ENCODE results near the gene TBC1D19. TPM values are rescaled to one million over a fixed set of nuclear protein-coding genes. Genes with fewer than 3 reads are reported as not detected.
"Not testable (repeated sequence)": the region's sequence is repeated elsewhere in the genome, so short reads cannot be mapped to it uniquely, and the experiment has no call there.

Gene TBC1D19, protein sequence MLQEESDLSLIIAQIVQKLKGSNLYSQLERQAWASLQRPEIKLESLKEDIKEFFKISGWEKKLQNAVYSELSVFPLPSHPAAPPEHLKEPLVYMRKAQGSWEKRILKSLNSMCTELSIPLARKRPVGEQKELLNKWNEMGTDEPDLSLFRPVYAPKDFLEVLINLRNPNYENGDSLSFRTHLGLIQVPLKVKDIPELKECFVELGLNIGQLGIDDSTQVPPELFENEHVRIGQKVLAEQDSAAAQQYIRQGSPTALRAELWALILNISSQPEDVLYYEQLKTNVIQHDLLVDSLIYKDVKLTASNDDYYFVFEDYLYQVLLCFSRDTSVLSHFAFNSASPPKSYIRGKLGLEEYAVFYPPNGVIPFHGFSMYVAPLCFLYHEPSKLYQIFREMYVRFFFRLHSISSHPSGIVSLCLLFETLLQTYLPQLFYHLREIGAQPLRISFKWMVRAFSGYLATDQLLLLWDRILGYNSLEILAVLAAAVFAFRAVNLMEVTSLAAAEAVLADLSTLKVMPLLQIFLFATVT
- 10 to 100 TPM; 16.8 to 22.0 (median 20.5) TPM for polyA plus RNA-seq (ENCODE audit: insufficient read length in 4 of 4)

DNA sequence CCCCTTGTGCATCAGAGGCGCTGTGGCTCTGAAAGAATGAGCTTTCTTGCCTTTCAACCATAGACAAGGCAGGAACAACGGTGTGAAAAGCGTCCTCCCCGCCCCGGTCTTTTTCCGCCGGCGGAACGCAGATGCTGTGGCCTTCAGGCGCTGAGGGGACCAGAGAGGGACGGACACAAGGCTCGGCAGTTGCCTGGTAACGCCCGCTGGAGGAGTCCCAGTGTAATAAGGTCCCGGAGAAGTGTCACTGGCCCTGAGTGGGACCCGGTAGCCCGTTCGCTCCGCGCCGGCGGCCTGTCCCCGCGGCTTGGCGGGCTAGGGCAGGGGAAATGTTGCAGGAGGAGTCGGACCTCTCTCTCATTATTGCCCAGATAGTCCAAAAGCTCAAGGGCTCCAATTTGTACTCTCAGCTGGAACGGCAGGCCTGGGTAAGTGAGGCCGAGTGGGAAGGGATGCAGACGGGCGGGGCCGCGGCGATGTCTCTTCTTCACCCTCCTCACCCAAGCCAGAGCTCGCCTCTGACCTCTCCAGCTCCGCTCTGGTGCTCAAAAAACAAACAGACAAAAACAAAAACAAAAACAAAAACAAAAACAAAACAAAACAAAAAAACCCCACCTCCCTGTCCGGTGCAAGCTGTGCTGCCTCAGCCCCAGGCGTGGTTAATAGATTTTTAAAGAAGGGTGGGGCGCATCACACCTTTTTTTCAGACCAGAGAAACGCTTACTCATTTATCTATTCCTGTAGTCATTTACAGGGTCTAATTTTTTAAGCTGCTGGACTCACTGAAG lies at the start of gene TBC1D19:
Gene TBC1D19, plus strand, starts transcription at position 220 of the 788 bp plus-strand sequence. Its CDS starts 110 bp downstream, at position 330.
- peak; percentile 77 to 85 (median 82) for DNase-seq (ENCODE audit: low read depth in 4 of 4, low spot score in 2 of 4)

DNA sequence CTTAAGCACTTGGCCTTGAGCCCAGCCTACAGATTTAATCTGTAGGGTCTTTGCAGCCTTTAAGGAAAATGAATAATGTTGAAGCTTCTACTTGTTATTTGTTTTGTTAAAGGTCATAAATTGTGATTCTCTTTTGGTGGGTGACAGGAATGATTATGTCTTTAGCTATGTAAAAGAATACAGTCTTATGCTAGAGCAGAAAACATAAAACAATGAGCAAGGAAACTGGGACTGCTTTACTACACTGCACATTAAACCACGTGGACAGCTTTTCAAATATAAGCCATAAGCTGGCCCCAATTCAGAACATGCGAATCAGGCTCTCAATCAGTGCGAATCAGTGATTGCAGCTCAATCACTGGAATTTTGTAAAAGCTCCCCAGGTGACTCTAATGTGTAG lies 40.9 kb upstream of the TBC1D19 start:
- peak in 1 of 4 donors; percentile 15 for DNase-seq (ENCODE audit: low read depth in 4 of 4, low spot score in 2 of 4)

DNA sequence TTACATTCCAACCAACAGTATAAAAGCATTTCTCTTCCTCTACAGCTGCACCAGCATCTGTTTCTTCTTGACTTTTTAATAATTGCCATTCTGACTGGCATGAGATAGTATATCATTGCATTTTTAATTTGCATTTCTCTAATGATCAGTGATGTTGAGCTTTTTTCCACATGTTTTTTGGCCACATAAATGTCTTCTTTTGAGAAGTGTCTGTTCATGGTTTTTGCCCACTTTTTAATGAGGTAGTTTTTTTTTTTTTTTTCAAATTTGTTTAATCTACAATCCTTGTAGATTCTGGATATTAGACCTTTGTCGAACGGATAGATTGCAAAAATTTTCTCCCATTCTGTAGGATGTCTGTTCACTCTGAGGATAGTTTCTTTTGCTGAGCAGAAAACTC lies 39.5 kb upstream of the TBC1D19 start:
- no peak for DNase-seq (ENCODE audit: low read depth in 4 of 4, low spot score in 2 of 4)

DNA sequence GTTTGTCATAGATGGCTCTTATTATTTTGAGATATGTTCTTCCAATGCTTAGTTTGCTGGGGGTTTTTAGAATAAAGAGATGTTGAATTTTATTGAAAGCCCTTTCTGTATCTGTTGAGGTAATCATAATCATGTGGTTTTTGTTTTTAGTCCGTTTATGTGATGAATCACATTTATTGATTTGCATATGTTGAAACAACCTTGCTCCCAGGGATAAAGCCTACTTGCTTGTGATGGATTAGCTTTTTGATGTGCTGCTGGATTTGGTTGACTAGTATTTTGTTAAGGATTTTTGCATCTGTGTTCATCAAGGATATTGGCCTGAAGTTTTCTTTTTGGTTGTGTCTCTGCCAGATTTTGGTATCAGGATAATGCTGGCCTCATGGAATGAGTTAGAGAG lies 35.5 kb upstream of the TBC1D19 start:
- not testable (repeated sequence) for DNase-seq (ENCODE audit: low read depth in 4 of 4, low spot score in 2 of 4)

DNA sequence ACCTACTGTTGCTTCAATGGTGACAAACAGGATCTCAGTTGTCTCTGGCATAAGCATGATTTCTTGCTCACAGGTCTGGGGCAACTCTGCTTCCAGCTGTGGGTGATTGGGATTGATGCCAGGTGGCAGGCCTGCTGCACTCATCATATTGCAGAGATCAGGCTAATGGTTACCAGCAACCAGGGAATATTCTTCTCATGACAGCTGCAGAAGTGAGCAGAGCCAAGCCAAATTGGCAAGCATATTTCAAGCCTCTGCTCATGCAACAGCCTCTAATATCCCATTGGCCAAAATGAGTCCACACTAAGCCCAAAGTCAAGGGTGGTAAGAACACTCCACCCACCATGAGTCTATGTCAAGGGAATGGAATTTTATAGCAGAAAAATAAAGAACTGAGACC lies 26.7 kb upstream of the TBC1D19 start:
- no peak for DNase-seq (ENCODE audit: low read depth in 4 of 4, low spot score in 2 of 4)

DNA sequence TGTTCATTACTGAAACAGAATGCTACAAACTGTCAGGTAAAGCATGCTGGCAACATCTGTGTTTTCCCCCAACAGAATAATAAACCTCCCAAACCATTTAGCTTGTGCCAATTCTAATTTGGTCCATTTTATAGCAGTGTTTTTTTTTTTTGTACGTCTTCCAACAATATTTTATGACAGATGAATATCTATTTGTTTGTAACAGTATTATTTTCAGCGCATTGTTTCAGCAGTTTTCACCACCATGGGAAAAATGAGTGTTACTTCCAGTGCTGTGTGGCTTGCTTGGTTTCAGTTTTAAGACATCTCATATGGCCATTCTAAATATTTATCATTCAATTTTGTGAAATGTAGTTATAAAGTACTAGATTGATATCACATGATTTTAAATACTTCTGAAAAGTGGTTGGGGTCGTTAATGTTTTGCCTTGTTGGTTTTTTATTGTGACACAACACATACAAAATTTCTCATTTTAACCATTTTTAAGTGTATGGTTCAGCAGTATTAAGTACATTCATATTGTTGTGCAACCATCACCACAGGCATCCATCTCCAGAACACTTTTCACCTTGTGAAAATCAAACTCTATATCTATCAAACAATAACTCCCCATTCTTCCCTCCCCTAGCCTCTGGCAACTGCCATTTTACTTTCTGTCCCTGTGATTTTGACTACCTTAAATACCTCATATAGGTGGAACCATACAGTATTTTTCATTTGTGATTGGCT lies 25.6 kb upstream of the TBC1D19 start:
- no peak for DNase-seq (ENCODE audit: low read depth in 4 of 4, low spot score in 2 of 4)

DNA sequence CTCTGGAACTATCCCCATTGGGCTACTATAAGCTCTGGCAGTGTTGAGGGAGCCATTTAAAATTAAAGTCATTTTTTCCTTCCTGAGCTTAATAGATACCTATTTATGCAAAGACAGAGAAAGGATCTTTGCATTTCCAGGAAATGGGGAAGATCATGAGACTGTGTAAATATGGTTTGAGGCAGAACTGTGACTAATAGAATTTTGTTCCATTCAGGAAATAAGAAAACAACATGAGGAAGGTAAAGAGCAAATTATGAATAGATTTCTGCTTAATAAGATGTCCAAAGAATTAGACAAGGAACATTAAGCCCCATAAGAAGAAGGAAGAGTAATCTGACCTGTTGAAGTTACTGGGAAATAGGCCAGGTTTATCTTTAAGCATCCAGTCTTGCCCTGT lies 17.8 kb upstream of the TBC1D19 start:
- DNase-seq (ENCODE audit: low read depth in 4 of 4, low spot score in 2 of 4) = no peak

DNA sequence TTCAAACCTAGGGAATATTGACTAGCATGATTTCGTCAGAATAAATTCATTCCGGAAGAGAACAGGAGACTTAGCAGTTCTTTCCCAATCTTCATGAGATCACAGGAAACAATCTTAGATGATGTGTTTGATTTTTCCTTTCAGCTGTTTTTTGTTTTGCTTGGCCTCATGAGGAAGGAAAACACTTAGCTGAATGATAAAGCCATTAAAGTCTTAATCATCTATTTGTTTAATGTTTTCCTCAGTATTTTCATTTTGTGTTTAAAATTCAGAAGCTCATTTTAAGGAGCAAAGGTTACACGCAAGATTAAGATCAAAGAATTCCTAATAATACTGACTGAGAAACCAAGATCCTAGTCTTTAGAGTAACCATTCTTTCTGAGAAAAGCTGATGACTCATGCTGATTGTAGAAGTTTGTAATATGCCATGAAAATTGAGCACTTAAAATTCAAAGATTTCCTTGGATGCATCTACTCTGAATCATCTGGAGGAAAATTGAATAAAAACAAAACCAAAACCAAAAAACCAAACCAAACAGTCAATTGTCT lies 15.4 kb upstream of the TBC1D19 start:
- no peak for DNase-seq (ENCODE audit: low read depth in 4 of 4, low spot score in 2 of 4)

DNA sequence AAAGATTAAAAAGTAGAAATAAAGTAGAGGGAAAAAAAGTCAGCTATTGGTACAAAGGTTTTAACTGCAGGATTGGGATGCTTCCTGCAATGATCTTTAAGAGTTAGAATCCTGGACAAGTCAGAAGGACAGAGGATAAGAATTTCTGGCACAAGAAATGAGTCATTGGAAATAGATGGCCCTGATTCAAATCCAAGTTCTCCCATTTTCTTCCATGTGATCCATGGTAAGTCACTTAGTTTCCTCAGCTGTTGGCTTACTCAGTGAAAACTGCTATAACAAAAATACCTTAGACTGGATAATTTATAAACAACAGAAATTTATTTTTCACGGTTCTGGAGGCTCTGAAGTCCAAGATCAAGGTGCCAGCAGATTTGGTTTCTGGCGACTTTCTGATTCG lies 13.3 kb upstream of the TBC1D19 start:
- DNase-seq (ENCODE audit: low read depth in 4 of 4, low spot score in 2 of 4) = no peak

DNA sequence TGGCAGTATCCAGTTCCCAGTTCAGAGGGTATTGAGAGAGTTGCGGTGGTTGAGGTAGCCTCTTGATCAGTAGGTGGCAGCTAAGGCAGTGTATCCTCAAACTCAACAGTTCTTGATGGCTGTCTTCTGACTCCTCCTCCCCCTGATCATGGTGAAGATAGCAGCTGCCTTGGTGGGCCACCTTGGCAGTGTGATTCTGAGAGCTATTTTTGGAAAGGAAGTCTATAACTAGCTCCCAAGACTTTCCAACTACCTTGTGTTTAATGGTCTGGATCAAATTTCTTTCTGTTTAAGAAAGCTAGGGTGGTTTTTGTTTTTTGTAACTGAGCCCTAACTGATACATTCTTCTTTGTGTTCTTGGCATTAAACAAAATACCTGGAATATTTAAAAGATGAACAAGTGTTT lies 10.5 kb upstream of the TBC1D19 start:
- no peak for DNase-seq (ENCODE audit: low read depth in 4 of 4, low spot score in 2 of 4)

DNA sequence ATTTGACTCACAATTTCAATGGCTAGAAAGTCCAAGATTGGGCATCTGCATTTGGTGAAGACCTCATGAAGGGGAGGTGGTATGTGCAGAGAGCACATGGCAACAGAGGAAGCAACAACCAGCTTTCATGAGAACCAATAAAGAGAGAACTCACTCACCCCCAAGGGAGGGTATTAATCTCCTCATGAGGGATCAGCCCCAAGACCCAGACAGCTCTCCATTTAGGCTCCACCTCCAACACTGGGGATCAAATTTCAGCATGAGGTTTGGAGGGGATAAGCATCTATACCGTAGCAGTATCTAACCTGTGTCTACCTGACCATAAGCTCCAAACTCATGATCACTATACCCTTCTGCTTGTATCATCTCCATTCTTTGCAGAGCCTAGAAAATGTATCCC lies 9.3 kb upstream of the TBC1D19 start:
- DNase-seq (ENCODE audit: low read depth in 4 of 4, low spot score in 2 of 4) = no peak

DNA sequence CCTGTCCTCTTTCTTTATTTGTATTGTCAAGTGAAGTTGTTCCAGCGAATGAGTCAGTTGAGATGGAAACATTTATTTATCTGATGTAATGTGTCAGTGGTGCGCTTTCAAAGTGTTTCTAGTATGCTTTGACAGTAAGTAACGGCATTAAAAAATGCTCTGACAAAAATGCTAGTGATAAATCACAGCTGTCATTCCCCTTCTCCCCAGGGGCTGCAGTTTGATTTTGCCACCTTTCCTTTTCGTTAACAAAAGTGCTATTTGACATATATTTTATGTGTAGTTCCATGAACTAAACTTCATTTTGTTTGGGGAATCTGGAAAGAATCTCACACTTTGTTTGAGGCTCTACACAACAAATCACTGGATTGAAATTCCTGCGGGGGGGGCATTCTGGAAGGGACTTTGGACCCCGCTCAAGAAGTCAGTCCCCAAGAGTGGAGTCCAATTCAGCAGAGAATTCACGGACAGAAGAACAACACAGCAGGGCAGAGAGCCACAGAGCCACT lies 7.6 kb upstream of the TBC1D19 start:
- DNase-seq (ENCODE audit: low read depth in 4 of 4, low spot score in 2 of 4) = no peak

DNA sequence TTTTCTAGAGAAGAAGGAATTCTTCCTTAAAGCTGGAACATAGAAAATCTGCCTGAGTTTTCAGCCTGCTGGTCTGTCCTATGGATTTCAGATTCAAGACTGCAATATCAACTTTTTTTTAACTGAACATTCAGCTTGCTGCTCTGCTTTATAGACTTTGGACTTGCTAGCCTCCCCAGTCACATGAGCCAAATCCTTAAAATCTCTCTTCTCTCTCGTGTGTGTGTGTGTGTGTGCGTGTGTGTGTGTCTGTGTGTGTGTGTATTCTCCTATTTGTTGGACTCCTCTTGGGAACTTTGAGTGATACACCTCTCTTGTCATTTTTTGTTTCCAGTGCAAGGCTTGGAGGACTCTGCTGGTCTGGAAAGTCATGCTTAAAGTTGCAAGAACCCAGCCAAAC lies 6.8 kb upstream of the TBC1D19 start:
- no peak for DNase-seq (ENCODE audit: low read depth in 4 of 4, low spot score in 2 of 4)

DNA sequence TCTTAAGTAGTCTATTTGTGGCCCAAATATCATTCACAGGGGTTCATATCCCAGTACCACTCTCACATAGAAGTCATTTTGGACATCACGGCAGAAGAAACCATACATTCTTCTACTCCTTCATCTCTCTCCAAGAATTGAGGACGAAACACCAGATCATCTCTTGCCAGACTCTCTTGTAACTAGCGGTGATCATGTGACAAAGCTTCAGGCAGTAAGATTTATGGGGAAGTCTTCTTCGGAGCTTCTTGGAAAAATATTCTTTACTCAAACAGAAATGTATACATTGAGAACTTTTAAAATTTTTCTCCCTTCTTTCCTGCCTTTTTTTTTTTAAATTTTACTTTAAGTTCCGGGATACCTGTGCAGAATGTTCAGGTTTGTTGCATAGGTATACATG lies 4.7 kb upstream of the TBC1D19 start:
- DNase-seq (ENCODE audit: low read depth in 4 of 4, low spot score in 2 of 4) = no peak

DNA sequence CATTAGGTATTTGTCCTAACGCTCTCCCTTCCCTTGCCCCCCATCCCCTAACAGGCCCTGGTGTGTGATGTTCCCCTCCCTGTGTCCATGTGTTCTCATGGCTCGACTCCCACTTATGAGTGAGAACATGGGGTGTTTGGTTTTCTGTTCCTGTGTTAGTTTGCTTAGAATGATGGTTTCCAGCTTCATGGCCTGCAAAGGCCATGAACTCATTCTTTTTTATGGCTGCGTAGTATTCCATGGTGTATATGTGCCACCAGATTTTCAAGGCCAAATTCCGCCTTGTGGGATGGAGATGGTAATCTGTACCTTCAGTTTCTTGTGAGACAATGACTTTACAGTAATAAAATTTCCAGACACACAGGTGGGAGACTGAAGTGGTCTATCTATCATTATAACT lies 2.5 kb upstream of the TBC1D19 start:
- not testable (repeated sequence) for DNase-seq (ENCODE audit: low read depth in 4 of 4, low spot score in 2 of 4)

DNA sequence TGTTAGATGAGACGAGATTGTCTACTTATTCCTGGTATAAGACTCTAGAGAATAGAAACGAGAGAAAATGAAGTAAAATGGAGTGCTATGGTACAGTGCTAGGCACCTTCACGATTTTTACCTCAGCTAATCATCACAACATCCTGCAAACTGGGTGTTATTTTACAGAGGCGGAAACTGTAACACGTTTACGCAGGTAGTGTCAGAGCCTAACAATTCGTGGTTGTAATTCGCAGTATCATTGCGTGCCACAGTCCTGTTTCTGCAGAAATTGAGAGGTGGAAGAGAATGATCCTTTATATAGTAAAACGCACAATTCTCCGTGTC lies 383 bp upstream of the TBC1D19 start:
- peak in 1 of 4 donors; percentile 27 for DNase-seq (ENCODE audit: low read depth in 4 of 4, low spot score in 2 of 4)

DNA sequence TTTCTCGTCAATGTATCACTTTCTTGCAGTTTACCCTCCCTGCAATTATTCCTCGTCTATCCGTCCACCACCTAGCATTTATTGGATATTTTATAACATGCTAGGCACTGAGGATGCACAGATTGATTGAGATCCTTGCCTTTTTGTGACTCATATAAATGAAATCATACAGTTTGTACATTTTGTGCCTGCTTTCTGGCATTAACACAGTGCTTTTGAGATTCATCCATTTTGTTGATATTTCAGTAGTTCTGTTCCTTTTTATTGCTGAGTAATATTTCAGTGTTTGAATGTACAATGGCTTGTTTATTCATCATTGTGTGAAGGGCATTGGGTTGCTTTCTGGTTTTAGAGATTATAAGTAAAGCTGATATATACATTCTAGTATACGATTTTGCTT lies 841 bp downstream of the TBC1D19 start:
- DNase-seq (ENCODE audit: low read depth in 4 of 4, low spot score in 2 of 4) = no peak

DNA sequence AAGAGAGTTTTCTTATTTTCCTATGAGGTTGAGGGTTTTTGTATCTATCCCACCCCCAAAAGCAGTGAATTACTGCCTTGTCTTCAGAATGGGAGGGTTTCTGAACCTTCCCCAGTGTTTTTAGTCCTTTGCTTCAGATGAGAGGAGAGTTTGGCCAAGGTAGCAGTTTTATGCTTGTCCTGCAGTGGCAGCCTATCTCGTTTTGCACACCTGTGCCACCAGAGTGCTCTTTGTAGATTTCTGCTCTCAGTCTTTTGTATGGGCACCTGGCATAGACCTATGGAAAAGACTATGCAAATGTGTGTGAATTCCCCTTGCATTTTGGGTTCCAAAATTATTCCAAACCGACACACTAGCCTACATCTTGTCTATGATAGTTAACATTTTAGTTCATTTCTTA lies 5.8 kb downstream of the TBC1D19 start:
- DNase-seq (ENCODE audit: low read depth in 4 of 4, low spot score in 2 of 4) = no peak

DNA sequence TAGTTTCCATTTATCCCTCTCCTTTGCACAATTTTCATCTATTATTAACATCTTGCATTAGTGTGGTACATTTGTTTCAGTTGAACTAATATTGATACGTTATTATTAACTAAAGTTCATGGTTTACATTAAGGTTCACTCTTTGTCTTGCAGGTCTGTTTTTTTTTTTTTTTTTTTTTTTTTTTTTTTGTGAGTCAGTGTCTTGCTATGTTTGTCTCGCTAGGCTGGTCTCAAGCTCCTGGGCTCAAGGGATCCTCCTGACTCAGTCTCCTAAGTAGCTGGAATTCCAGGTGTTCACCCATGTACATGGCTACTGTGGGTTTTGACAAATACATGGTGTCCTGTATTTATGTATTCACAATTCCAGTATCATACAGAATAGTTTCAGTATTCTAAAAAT lies 6.8 kb downstream of the TBC1D19 start:
- no peak for DNase-seq (ENCODE audit: low read depth in 4 of 4, low spot score in 2 of 4)

DNA sequence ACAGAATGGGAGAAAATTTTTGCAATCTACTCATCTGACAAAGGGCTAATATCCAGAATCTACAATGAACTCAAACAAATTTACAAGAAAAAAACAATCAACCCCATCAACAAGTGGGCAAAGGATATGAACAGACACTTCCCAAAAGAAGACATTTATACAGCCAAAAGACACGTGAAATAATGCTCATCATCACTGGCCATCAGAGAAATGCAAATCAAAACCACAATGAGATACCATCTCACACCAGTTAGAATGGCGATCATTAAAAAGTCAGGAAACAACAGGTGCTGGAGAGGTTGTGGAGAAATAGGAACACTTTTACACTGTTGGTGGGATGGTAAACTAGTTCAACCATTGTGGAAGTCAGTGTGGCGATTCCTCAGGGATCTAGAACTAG lies 9.7 kb downstream of the TBC1D19 start:
- DNase-seq (ENCODE audit: low read depth in 4 of 4, low spot score in 2 of 4) = not testable (repeated sequence)

DNA sequence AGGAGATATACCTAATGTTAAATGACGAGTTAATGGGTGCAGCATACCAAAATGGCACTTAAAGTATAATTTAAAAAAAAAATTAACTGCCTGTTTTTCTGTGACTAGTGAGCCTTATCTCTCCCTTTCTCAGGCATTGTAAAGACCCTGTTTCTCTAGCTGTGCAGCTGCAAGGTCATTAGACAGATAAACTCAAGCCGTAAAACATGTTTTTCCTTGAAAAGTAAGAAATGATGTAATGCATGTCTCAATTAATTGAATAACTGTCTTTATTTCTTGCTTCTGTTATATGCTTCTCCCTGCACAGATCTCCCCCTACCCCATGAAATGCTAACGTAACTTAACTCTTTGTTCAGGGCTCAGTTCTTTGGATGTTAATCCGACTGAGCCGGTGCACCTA lies 10.5 kb downstream of the TBC1D19 start:
- DNase-seq (ENCODE audit: low read depth in 4 of 4, low spot score in 2 of 4) = no peak

Measured in left renal cortex interstitium (tissue), 4 donors.